HL-60/S4 treated with phorbol 12-myristate 13-acetate at 8.2 ng/mL for 4 days and 3 days (cell line): ENCODE data around the gene ADRM1.

Experiments used
- in situ Hi-C: fragments of 300-500 bp; cut with MboI; formaldehyde crosslinking; loops from 2 replicates; pipeline ENCODE4 v1.15.0; 2022; ENCODE audit warnings: low sequenced_read_pairs

Gene ADRM1

GRCh38 chr20:62309947-62310756, 7.4 kb downstream of the ADRM1 start:
- in situ Hi-C loops = no loop called here

GRCh38 chr20:62310757-62311121, 7.9 kb downstream of the ADRM1 start:
- in situ Hi-C loops = no loop called here

- in situ Hi-C loops = no loop called here
These were observed 8.4 kb downstream of the ADRM1 start for GRCh38 chr20:62311150-62311549.

- in situ Hi-C loops = no loop called here
These were observed 9.2 kb downstream of the ADRM1 start for GRCh38 chr20:62311832-62312661.

- in situ Hi-C loops = no loop called here
These were observed 9.8 kb downstream of the ADRM1 start for GRCh38 chr20:62312662-62312977.

GRCh38 chr20:62313021-62313420, 10.2 kb downstream of the ADRM1 start:
- in situ Hi-C loops = no loop called here

- in situ Hi-C loops = no loop called here
These were observed 10.9 kb downstream of the ADRM1 start for GRCh38 chr20:62313460-62314338.

GRCh38 chr20:62314339-62314638, 11.5 kb downstream of the ADRM1 start:
- in situ Hi-C loops = no loop called here

- in situ Hi-C loops = no loop called here
These were observed 12.0 kb downstream of the ADRM1 start for GRCh38 chr20:62314711-62315302.

- in situ Hi-C loops = no loop called here
These were observed 13.0 kb downstream of the ADRM1 start for GRCh38 chr20:62315773-62316172.

GRCh38 chr20:62316331-62317166, 13.8 kb downstream of the ADRM1 start:
- in situ Hi-C loops = no loop called here

GRCh38 chr20:62317167-62317655, 14.4 kb downstream of the ADRM1 start:
- in situ Hi-C loops = no loop called here

GRCh38 chr20:62318400-62319345, 15.9 kb downstream of the ADRM1 start:
- in situ Hi-C loops = no loop called here

GRCh38 chr20:62319346-62319909, 16.6 kb downstream of the ADRM1 start:
- in situ Hi-C loops = no loop called here

GRCh38 chr20:62320581-62321354, 18.0 kb downstream of the ADRM1 start:
- in situ Hi-C loops = no loop called here

- in situ Hi-C loops = no loop called here
These were observed 18.7 kb downstream of the ADRM1 start for GRCh38 chr20:62321521-62321948.

- in situ Hi-C loops = no loop called here
These were observed 19.2 kb downstream of the ADRM1 start for GRCh38 chr20:62321975-62322374.
